Measurements from ENCODE around the gene FGB.
"Not testable (repeated sequence)": the region's sequence is repeated elsewhere in the genome, so short reads cannot be mapped to it uniquely, and the experiment has no call there.

Gene FGB

DNA sequence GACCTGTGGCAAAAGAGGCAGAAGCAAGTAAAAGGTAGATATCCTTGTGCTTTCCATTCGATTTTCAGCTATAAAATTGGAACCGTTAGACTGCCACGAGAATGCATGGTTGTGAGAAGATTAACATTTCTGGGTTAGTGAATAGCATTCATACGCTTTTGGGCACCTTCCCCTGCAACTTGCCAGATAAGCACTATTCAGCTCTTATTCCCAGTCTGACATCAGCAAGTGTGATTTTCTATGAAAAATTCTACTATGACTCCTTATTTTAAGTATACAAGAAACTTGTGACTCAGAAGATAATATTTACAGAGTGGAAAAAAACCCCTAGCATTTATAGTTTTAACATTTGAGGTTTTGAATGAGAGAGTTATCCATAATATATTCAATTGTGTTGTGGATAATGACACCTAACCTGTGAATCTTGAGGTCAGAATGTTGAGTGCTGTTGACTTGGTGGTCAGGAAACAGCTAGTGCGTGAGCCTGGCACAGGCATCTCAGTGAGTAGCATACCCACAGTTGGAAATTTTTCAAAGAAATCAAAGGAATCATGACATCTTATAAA, 3.9 kb downstream of the FGB start:
- no peak for DNase-seq

DNA sequence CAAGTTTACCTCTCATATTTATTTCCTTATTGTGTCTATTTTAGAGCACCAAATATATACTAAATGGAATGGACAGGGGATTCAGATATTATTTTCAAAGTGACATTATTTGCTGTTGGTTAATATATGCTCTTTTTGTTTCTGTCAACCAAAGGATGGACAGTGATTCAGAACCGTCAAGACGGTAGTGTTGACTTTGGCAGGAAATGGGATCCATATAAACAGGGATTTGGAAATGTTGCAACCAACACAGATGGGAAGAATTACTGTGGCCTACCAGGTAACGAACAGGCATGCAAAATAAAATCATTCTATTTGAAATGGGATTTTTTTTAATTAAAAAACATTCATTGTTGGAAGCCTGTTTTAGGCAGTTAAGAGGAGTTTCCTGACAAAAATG, 6.2 kb downstream of the FGB start:
- no peak for DNase-seq

DNA sequence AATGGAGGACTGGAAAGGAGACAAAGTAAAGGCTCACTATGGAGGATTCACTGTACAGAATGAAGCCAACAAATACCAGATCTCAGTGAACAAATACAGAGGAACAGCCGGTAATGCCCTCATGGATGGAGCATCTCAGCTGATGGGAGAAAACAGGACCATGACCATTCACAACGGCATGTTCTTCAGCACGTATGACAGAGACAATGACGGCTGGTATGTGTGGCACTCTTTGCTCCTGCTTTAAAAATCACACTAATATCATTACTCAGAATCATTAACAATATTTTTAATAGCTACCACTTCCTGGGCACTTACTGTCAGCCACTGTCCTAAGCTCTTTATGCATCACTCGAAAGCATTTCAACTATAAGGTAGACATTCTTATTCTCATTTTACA, 6.8 kb downstream of the FGB start:
- no peak for DNase-seq

DNA sequence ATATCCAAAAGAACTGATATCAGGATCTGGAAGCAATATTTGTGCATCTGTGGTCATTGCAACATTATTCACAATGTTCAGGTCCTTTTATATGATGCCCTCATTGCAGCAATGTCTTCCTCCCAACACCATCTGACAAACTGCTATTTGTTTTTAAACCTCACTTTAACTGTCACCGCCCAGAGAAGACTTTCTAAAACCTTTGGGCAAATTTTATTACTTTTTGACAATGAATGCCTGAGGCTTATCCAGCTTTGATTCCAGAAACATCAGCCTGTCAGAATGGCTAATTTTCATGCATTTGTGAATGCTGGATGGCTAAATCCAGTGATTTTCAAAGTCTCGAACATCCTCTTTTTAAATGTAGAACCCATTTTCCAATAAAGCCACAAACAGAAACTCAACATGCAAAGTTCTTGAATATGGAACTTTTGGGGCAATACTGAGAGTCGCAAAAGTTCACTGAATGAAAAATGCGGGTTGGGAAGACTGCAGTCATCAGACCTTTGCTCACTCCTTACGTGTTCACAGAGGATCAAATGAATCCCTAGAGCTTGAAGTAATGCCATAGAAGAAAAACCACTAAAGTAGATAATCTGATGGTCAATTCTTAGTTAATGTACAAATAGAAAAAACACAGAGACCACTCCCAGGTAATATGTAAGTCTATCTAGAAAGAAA, 10.5 kb downstream of the FGB start:
- no peak for DNase-seq

DNA sequence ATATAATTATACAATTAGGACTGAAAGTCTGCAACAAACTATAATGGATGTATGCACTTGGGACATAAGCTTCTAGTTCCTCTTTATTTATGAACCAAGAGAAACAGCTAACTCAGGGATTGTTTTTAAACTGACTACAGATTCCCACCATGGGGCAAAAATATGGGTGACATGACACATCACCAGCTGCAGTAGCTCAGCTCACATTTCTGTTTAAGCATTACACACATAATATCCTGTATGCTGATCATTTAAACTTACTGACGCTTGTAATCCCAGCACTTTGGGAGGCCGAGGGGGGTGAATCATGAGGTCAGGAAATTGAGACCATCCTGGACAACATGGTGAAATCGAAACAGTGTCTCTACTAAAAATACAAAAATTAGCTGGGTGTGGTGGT, 11.5 kb downstream of the FGB start:
- DNase-seq, result no peak

DNA sequence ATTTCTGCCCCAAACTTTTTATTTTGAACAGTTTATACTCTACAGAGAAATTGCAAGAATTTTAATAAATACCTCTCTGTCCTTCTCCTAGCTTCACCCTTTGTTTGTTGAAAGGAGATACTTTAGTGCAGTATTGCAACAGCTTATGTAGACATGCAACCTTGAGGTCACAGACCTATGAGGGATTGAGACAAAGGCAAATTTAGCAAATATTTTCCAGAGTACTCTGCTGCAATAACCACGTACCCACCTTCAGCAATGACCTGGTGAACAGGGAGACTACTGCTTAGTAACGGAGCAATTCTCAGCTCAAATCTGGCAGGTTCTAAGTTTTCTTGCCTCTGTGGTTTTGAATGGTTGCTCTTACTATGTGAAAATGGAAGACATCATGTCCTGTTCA, 14.5 kb downstream of the FGB start:
- no peak for DNase-seq

DNA sequence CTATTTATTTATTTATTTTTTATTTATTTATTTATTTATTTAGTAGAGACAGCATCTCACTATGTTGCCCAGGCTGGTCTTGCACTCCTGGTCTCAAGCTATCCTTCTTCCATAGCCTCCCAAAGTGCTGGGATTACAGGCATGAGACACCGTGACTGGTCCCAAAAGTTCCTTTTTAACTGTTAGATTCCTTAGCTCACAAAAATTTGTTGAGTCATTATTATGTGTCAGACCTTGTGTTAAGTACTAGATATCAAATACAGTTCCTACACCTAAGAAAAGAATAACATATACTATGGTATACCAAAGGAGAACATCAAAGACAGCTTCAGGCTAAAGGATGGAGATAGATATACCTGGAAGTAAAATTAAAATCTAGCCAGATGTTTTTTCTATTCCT, 16.1 kb downstream of the FGB start:
- DNase-seq, result no peak

DNA sequence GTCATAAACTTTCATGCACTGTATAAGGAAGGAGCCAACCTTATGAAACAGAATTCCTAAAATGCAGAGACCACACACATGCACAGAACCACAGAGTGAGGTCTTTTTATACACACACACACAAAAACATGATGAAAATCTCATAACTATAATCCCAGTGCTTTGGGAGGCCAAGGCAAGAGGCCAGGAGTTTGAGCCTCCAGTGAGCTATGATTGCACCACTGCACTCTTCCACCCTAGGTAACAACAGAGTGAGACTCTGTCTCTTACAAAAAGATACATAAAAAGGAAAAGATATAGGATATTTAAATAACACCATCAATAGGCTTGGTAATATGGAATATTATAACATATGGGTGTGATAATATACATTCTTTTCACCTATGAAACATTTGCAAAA, 17.1 kb downstream of the FGB start:
- DNase-seq, result no peak

DNA sequence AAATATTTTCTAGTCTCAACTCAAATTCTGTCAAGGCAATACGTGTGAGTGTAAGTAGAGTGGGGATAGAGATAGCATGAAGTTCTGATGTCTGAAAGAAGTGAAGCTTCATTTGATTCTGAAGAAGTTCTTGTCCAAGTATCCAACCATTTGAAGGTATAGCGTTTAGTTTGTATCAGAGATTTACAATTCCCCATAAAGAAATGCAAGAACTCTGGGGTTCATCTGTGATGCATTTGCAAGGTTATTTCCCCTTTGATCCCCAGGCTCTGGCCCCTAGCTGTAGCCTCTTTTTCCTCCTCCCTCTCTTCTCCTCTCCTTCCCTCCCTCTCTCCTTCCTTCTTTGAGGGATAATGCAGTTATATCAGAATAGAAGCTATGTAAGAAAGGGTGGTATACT, 19.9 kb downstream of the FGB start:
- no peak for DNase-seq

DNA sequence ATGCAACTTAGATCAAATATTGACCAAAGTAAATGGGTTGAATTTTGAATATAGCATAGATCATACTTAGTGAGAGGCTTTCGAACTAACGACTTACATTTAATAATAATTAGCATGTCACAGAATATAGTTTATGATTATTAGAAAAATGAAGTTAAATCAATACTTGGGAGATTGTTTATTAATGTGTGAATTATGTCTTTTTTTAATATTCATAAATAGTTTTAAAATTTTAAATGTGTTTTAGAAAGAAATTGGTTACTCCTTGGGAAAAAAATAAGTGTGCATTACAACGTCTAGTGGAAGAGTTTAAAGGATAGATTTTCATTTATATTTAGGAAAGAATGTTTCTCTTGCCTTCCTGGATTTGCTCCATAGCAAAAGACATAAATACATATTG, 20.4 kb downstream of the FGB start:
- no peak for DNase-seq

DNA sequence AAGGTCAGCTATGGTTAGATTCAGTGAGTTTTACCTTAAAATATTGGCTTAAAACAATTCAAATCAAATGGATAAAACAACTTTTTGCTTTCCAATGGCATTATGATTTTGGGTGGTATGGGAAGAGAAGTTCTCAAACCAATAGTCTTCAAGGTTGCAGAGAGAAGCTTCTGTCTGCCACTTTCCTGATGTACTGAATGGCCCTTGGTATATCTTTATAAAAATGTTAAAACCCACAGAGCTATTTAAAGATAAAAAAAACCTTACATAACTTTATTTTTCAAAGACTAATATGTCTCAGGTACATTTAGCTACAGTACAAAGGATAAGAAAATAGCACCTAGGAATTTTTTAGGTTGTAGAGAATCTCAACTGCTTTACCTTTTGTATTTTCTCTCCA, 20.9 kb downstream of the FGB start:
- DNase-seq, result no peak

DNA sequence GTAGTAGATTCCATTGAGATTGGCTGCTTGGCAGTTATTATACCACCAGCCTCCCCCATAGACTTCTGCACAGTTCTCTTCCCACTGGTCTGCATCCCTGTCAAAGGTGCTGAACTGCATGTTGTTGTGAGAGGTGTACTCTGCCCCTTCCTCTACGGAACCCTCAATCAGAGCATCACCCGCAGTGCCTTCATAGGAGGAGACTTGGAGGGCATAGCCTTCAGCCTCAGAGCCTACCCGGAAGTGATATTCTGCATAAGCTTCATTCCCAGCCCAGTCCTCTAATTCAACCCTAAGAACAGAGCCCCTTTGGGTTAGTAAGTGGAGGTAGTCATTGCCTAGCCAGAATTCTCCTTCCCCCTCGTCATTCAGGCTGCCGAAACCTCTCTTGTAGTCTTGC, 21.4 kb downstream of the FGB start:
- DNase-seq, result no peak

DNA sequence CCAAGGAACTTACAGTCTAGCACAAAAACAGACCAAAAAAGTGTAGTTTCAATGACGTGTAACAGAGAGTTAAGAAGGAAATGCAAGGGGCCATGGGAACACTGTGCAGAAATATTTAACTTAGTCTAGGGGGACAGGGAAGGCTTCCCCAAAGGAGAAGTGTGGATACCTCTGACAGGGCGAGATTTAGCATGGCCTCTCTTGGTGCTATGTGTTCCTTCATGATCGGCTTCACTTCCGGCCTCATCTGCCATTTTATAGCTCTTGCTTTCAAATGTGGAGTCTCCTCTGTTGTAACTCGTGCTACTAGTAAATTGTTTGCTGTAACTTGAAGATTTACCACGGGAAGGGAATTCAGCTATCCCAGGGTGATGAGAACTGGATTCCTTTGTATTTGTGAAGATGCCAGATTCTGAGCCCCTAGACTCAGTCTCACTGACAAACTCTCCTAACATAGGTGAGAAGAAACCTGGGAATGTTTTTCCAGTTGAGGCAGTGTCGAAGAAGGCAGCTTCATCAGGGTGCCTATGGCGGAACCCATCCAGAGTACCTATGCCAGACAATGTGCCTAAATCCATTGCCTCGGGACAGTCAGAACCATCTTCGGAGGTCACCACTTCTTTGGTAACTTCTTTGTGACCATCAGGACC, 22.7 kb downstream of the FGB start:
- no peak for DNase-seq

DNA sequence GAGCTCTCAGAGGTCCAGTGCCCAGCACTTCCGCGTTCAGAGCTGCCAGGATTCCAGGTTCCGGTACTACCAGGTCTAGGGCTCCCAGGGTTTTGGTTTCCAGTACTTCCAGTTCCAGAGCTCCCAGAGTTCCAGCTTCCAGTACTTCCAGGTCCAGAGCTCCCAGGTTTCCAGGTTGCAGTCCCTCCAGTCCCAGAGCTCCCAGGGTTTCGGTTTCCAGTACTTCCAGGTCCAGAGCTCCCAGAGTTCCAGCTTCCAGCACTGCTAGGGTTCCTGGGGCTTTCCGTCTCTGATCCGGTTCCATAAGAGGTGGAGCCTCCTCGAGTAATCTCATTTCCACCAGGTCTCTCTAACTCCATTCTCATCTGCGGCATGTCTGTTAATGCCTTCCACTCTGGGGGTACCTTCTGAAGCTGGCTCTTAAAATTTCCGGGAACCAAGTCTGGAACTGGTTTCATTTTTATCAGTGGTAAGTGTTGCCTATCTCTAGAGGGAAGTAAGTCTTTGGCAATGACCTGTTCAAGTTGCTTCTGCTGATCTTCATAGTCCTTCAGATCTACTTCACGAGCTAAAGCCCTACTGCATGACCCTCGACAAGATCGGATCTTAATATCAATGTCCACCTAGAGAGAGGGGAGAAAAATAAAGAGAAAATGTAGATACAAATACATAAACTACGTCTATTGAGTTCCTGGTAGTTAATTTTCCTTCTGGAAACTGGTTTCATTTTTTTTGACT, 23.7 kb downstream of the FGB start:
- DNase-seq, result no peak

DNA sequence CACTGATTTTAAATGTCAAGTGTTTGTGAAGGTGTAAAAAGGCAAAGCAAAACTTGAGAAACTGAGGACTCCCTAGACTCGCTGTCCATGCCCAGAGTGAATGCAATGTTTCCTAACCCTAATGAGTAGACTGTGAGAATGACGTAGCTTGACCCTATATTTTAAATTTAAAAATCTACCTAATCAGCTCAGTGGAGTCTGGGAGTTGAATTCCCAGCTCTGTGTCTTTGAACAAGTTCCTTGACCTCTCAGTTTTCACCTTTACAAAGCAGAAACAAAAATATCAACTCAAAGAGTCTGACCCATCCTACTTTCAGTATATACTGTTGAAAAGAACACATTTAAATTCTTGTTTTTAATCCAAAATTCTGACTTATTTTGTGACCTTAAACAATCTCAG, 25.4 kb downstream of the FGB start:
- no peak for DNase-seq

DNA sequence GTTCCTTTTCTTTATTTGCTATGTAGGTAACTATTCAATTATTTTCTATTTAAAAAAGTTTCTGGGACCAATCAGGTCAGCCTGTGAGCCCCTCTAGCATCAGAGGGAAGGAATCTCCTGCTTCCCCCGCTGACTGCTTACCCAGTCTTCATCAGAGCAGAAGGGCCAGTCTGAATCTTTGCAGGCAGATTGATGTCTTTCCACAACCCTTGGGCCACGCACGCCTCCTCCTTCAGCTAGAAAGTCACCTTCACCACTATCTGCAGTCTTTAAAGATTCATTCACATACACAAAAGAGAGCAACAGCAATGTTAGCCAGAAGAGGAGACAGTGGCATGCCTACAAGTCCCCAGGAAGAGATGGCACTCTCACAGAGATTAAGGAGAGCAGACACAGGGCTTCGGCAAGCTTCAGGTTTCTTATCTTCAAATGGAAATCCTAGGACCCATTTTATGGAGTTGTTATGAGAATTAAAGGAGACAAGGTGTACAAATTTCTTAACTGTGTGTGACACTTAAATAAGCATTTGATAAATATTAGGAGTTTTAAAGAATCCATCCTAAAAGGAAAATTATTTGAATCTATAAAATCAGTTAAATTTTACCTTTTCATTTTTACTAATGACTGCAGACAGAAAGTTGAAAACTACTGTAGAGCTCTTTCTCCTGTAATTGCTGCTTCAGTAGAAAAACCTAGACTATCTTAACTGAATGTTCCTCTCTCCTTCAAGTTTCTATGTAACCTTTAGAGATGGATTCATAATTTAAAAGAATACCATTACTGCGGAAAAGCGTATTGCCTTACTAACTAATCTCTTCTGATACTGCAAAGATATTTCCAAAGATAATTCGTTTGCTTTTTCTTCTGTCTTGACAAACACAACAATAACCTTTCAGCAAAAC, 26.7 kb downstream of the FGB start:
- no peak for DNase-seq

DNA sequence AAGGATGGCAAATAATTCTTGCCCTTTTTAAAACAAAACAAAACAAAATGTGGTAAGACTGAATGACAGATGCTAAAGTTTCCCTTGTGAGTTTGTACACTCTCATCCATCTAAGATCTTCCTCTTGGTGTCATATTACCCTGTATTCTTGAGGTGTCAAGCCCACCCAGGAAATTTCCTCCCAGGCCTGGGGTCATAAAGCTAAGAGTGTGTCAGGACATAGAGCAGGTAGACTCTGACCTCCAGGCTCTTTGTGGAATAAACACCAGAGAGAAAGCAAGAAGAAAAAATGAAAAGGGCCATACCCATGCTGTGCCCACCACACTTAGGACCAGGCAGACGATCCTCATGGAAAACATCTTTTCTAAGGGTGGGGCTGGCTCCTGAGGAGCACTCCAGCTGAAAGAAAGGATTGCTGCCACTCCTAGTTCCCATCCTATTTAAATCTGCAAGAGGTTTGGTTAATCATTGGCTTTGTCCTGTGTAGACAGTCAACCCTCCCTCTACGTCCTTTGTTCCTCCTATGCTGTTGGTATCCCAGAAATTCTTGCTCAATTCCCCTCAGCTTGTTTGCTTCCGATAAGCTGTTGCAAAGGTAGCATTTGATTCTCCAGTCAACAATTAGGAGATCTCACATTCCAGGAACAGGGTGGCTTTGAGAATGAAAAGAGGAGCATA, 27.7 kb downstream of the FGB start, which contains the start of gene FGA:
Gene FGA (minus strand): TSS at position 414 of the 678 bp plus-strand sequence. CDS start 55 bp downstream, at position 359.
- DNase-seq, result no peak

DNA sequence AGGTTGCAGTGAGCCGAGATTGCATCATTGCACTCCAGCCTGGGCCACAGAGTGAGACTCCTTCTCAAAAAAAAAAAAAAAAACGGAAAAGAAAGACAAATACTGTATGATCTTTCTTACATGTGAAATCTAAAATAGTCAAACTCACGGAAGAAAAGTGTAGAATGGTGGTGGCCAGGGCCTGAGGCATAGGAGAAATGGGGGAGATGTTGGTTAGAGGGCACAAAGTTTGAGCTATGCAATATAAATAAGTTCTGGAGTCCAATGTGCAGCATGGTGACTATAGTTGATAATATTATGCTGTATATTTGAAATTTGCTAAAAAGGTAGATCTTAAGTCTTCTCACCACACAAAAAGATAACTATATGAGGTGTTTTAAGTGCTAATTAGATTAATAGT, 29.1 kb downstream of the FGB start:
- DNase-seq, result no peak

DNA sequence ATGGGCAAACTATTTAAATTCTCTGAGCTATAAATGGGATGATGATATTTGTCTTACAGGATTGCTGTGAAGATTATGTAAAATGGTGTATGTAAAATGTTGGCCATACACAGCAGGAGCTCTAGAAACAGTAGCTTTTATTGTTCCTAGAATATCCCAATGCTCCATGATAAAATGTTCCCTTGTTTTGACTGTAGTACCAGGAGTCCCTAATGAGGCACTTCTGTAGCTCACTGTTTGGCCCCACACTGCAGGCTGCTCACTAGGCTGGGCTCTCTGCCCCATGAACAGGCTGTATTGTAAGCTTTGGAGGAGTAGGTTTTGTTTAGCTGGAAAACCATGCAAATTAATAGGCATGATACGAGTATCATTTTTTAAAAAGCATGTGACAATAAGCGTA, 31.1 kb downstream of the FGB start:
- no peak for DNase-seq

DNA sequence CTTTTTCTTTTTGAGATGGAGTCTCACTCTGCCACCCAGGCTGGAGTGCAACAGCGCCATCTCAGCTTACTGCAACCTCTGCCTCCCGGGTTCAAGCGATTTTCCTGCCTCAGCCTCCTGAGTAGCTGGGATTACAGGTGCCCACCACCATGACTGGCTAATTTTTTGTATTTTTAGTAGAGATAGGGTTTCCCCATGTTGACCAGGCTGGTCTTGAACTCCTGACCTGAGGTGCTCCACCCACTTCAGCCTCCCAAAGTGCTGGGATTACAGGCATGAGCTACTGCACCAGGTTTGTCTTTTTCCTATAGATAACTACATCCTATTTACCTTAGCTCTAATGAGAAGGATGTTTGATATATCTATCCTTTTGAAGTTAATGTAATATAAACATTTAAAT, 31.5 kb downstream of the FGB start:
- not testable (repeated sequence) for DNase-seq

DNA sequence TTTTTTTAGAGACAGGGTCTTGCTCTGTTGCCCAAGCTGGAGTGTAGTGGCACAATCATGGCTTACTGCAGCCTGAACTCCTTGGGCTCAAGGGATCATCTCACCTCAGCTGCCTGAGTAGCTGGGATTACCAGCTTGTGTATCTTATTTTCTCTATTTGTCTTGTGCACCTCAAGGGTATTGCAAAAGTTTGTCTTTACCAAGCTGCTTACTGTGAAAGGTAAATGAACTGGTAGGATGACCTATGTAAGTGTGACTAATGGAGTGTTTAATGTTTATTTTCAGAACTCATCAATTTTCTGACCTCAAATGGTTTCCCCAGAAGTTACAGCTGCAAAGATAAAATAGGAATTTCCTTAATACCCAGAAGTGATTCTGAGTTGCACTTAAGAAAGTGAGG, 33.0 kb downstream of the FGB start:
- DNase-seq, result no peak

DNA sequence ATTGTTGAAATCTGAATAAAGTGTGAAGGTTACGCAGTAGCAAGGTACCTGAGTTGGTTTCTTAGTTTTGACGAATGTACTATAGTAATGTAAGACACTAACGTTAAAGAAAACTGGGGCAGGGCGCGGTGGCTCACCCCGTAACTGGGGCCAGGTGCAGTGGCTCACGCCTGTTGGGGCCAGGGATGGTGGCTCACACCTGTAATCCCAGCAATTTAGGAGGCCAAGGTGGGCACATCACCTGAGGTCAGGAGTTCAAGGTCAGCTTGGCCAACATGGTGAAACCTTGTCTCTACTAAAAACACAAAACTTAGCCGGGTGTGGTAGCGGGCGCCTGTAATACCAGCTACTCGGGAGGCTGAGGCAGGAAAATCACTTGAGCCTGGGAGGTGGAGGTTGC, 34.5 kb downstream of the FGB start:
- not testable (repeated sequence) for DNase-seq
